CMK (cell line): ENCODE results near the gene CNTNAP2.

Experiments
- DNase-seq: peaks from one replicate; pipeline ENCODE4 v3.0.0-alpha.2; 2010; ENCODE audit warnings: low read depth

The CNTNAP2 gene

GRCh38 chr7:147405621-147406020 is 1289.0 kb downstream of the CNTNAP2 start:
- no peak for DNase-seq

GRCh38 chr7:147406521-147407135 is 1290.0 kb downstream of the CNTNAP2 start:
- DNase-seq, result no peak

GRCh38 chr7:147411096-147411495 is 1294.5 kb downstream of the CNTNAP2 start:
- no peak for DNase-seq

DNA sequence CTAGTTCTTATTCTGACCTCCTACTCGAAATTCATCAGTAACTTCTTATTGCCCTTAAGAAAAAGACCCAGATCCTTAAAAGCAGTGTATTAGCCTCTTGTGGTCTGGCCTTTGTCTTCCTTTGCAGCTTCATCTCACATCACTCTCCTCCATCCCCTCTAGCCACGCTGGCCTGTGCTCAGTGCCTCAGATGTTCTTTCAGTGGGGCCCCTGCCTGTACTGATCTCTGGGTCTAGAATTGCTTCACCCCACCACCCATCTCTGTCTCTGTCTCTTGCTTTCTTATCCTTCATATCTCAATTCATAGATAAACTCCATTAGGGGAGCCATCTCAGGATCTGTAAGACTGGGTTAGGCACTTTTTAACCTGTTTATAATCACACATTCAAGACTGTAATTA is 1295.5 kb downstream of the CNTNAP2 start:
- no peak for DNase-seq

GRCh38 chr7:147412782-147413556 is 1296.4 kb downstream of the CNTNAP2 start:
- no peak for DNase-seq

DNA sequence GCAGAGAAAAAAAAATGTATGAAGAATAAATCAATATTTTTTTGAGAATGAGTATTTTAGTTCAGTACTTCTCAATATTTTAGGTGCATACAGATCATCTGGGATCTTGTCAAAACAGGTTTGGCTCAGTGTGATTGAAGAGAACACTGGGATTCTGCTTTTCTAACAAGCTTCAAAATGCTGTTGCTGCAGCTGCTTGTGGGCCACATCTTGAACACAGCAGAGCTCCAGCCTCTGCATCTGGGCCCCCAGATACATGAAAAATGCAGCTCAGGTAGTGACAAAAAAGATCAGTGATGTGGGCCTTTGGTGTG is 1296.9 kb downstream of the CNTNAP2 start:
- no peak for DNase-seq

DNA sequence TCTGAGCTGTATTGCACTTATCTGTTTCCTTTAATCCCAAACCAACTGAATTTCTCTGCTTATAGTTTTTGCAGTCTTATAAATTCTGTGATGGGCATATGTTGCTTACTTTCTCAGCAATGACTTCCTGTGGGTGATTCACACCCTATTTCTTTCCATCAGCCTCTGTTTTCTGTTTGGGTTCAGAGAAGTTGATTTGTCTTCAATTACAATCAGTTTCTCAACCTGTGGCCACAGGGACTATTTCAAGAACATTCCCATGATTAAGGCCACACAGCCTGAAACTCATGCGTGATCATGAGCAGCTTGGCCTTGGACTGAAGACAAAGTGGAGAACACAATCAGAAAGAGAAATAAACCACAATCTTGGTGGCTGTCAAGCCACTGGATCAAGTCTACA is 1299.4 kb downstream of the CNTNAP2 start:
- no peak for DNase-seq

- no peak for DNase-seq
Measured at GRCh38 chr7:147418966-147419365, 1302.4 kb downstream of the CNTNAP2 start.

DNA sequence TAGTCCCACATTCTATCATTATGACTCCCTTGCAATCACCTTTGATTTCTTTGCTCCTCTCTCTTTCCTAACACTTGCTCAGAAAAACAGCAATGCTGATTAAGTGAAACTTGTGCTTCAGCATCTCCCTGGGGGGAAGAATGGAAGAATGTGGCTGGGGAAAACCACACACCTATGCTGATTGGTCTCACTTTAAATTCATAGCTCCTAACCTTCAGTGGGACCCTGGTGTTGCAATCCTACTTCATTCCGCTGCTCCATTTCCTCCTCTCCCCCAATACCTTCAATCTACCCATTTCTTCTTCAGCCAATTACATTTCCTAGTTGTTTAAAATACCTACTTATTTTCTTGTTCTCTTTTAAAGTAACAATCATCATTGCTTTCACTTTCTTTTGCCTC is 1307.3 kb downstream of the CNTNAP2 start:
- DNase-seq, result no peak

DNA sequence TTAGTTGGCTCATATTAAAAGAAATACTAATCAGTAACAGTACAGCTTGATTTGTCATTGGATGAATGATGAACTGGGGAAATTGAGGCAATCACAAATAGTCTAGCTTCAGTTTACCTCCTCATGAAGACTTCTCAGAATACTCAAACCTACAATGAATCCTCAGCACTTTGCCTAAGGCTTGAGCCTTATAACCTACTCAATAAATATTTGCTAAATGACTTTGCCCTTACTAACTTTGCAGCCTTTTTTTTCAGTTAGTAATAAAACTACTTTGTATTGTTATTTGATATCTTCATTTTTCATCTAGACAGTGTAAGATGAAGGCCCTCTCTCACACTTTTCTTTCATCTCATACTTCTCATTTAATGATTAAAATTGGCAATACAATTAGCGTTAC is 1311.5 kb downstream of the CNTNAP2 start:
- DNase-seq, result no peak

- DNase-seq, result no peak
Measured at GRCh38 chr7:147429961-147430360, 1313.4 kb downstream of the CNTNAP2 start.

GRCh38 chr7:147432079-147432478 is 1315.5 kb downstream of the CNTNAP2 start:
- DNase-seq, result no peak

DNA sequence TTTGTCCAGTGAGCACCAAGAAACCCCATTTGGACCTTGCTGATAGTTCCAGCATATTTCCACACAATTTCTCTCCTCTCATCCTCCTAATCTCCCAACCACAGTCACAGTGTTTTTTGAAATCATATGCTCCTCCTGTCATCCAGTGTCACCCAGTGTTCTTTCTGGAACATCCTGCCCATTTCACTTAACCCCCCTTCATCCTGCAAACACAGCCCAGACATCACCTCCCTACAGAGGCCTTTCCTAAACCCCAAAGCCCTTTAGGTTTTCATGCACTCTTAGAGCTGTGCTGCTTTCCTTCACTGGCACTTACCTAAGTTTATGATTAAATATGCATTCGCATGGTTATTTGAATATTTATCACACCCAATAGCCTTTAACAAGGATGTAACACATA is 1316.0 kb downstream of the CNTNAP2 start:
- DNase-seq, result no peak

DNA sequence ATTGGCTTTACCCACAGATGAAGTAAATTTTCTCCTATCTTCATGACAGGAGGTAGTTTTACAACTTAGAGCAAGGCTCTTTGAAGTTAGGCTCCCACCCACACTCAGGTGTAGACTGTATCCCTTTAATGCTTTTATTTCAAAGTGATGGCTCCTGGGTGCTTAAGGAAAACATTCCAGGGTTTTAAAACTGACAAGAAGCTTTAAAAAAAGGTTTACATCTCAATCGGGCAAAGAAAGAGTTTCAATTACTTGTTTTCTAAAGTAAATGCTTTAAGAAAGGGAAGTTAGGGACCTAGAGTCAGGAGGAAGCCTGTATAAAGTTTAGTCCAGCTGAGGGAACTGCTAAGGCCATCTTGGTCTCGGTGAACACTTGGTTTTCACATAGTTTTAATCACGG is 1320.1 kb downstream of the CNTNAP2 start:
- DNase-seq, result no peak

GRCh38 chr7:147438216-147438615 is 1321.6 kb downstream of the CNTNAP2 start:
- no peak for DNase-seq

- DNase-seq, result no peak
Measured at GRCh38 chr7:147443942-147444341, 1327.3 kb downstream of the CNTNAP2 start.

DNA sequence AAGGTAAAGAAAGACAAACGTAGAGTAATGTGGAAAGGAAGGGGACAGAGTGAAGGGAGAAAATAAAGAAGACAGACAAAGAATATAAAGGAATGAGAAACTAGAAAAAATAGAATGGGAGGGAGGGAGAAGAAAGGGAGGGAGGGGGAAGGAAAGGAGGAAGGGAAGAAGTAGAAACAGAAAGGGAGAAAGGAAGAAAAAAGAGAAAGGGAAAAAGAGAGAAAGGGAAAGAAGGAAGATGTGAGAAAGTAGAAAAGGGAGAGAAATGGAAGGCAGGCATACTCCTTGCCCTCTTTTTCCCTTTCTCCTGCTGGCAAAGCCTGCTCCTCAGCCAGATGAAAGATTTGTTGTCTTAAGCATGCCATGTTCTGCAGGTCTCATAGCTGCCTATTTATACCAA is 1336.2 kb downstream of the CNTNAP2 start:
- DNase-seq, result no peak

- no peak for DNase-seq
Measured at GRCh38 chr7:147465223-147465622, 1348.6 kb downstream of the CNTNAP2 start.

DNA sequence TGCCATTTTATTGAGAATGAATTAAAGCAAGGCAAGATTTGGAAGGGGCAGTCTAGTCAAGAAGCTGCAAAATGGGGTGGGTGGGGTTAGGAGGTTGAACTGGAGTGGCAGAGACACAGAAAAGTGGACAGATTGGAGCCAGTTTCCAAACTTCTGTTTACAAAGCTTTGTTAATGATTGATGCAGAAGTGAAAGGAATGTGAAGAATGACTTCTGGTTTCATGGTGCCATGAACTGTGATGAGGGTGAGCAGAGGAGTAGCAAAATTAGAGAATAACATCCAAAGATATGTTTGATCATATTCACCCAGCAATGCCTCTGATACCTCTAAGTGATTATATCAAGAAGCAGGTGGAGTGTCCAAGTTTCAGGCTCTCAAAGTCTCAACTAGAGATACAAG is 1356.0 kb downstream of the CNTNAP2 start:
- no peak for DNase-seq

GRCh38 chr7:147474862-147475261 is 1358.3 kb downstream of the CNTNAP2 start:
- DNase-seq, result no peak

GRCh38 chr7:147477526-147477925 is 1360.9 kb downstream of the CNTNAP2 start:
- no peak for DNase-seq

DNA sequence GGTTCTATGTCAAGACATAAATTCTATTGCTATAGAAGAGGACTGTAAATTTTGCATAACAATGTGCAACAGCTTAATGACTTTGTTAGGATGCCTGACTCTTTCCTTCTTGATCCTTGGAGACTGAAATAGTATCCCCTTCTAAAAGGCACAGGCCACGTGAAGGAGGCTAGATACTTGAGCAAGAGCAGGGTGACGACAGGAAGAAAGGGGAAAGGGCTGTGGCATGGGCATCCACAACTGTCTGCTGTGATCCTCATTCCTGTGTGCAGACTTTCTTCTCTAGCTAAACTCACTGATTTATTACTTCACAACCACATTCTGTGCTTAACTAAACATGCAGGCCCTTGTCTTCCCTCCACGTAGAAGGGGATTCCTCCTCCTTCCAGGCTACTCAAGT is 1362.2 kb downstream of the CNTNAP2 start:
- DNase-seq, result no peak

DNA sequence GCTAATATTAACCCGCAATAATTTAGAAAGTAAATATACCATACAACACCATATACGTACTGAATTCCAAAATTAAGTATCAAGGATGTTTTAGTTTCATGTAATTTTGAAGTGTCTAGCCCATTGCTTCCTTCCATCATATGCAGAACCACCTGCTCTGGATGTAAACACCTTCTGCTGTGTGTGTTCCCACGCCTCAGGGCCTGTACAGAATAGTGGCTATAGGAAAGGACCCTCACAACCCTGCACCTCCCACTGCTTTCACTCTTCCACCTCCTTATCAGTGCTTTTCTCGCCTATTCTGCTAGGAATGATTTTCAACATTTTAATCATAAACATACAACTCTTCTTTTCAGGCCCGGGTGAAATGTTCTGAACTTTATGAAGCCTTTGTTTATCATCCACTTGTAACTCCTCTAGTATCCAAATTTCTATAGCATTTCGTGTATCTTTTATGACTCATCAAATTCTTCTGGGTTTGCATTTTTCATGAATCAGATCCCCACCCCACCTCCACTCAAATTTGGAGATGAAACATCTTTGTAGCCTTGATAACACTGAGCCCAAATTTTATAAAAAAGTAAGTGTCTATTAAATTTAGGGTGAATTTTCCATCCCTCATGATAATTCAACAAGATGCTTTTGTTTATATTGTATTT is 1367.2 kb downstream of the CNTNAP2 start:
- no peak for DNase-seq
